IgD-negative memory B cell (primary cell): ENCODE data around the gene PPP2R5E. TPM values are rescaled to one million over a fixed set of nuclear protein-coding genes. Genes with fewer than 3 reads are reported as not detected.

Source experiments
- H3K27ac Mint-ChIP-seq, 3 donors: one replicate each; pipeline ENCODE4 v1.8.0; 2020 to 2022; ENCODE audit warnings: mild to moderate bottlenecking in 3 of 3, mixed read lengths in 3 of 3, moderate library complexity in 1 of 3
- H3K27me3 Mint-ChIP-seq: one replicate; pipeline ENCODE4 v1.8.0; 2021; ENCODE audit warnings: mixed read lengths
- H3K36me3 Mint-ChIP-seq: one replicate; pipeline ENCODE4 v1.8.0; 2020; ENCODE audit warnings: mild to moderate bottlenecking, mixed read lengths
- H3K4me1 Mint-ChIP-seq, 3 donors: one replicate each; pipeline ENCODE4 v1.8.0; 2020 to 2022; ENCODE audit warnings: mixed read lengths in 3 of 3, mild to moderate bottlenecking in 1 of 3
- H3K4me3 Mint-ChIP-seq, 4 donors: one replicate each; pipeline ENCODE4 v1.8.0; 2020 to 2022; ENCODE audit warnings: mild to moderate bottlenecking in 4 of 4, mixed read lengths in 4 of 4, moderate library complexity in 3 of 4
- H3K9me3 Mint-ChIP-seq, 3 donors: one replicate each; pipeline ENCODE4 v1.8.0; 2020 to 2021; ENCODE audit warnings: mixed read lengths in 3 of 3, mild to moderate bottlenecking in 1 of 3
- polyA plus RNA-seq: library from polyadenylated mRNA; unstranded; fragments of 300-500 nt; fragmentation: Illumina TruSeq; gene quantifications from one replicate; pipeline ENCODE4 v1.2.3, GENCODE V29; 2021

PPP2R5E gene
- polyA plus RNA-seq, 1 donor from 2014 or later, result 33.3 TPM

GRCh38 chr14:63443988-63444387 lies 99.2 kb downstream of the PPP2R5E start:
- Mint-ChIP-seq H3K27me3 (no peaks in the 10 kb centered on the region), H3K4me1 (peaks cover 7 to 16% (median 16%) of the 10 kb centered on the region in 3 donors), H3K4me3 (no peak overlapping the region), H3K9me3 (no peaks in the 10 kb centered on the region), H3K36me3 (peaks cover 19% of the 10 kb centered on the region), H3K27ac (no peak overlapping the region)

GRCh38 chr14:63443361-63443760 lies 99.8 kb downstream of the PPP2R5E start:
- H3K4me3 Mint-ChIP-seq, result no peak overlapping the region
- no peaks in the 10 kb centered on the region for H3K27me3 Mint-ChIP-seq
- H3K4me1 Mint-ChIP-seq, result peaks cover 8 to 20% (median 17%) of the 10 kb centered on the region in 3 donors
- peaks cover 19% of the 10 kb centered on the region for H3K36me3 Mint-ChIP-seq
- no peak overlapping the region for H3K27ac Mint-ChIP-seq
- no peaks in the 10 kb centered on the region for H3K9me3 Mint-ChIP-seq

GRCh38 chr14:63438065-63438757 lies 105.0 kb downstream of the PPP2R5E start:
- Mint-ChIP-seq H3K36me3 (peaks cover 15% of the 10 kb centered on the region), H3K4me1 (peaks cover 30 to 52% (median 40%) of the 10 kb centered on the region in 3 donors), H3K27me3 (no peaks in the 10 kb centered on the region), H3K27ac (peak overlapping the region; percentile 11 to 36 (median 13)), H3K9me3 (no peaks in the 10 kb centered on the region), H3K4me3 (peak overlapping the region in 1 of 4 donors; percentile 64)

GRCh38 chr14:63436286-63437098 lies 106.7 kb downstream of the PPP2R5E start:
- H3K4me1 Mint-ChIP-seq, result peaks cover 35 to 62% (median 47%) of the 10 kb centered on the region in 3 donors
- H3K27ac Mint-ChIP-seq, result peak overlapping the region in 1 of 3 donors; percentile 36
- no peaks in the 10 kb centered on the region for H3K27me3 Mint-ChIP-seq
- peaks cover 13% of the 10 kb centered on the region for H3K36me3 Mint-ChIP-seq
- peak overlapping the region in 2 of 4 donors; percentile 39 to 50 for H3K4me3 Mint-ChIP-seq
- no peaks in the 10 kb centered on the region for H3K9me3 Mint-ChIP-seq

GRCh38 chr14:63435838-63436237 lies 107.3 kb downstream of the PPP2R5E start:
- Mint-ChIP-seq H3K27ac (peak overlapping the region; percentile 20 to 78 (median 39)), H3K9me3 (no peaks in the 10 kb centered on the region), H3K4me3 (peak overlapping the region in 2 of 4 donors; percentile 39 to 42), H3K27me3 (no peaks in the 10 kb centered on the region), H3K36me3 (peaks cover 7% of the 10 kb centered on the region), H3K4me1 (peaks cover 35 to 64% (median 46%) of the 10 kb centered on the region in 3 donors)

- Mint-ChIP-seq H3K27ac (peak overlapping the region in 2 of 3 donors; percentile 20 to 78), H3K4me3 (peak overlapping the region; percentile 14 to 86 (median 32)), H3K36me3 (peaks cover 6% of the 10 kb centered on the region), H3K27me3 (no peaks in the 10 kb centered on the region), H3K4me1 (peaks cover 35 to 63% (median 45%) of the 10 kb centered on the region in 3 donors), H3K9me3 (no peaks in the 10 kb centered on the region)
Observed at GRCh38 chr14:63435204-63435603, 108.0 kb downstream of the PPP2R5E start.

- Mint-ChIP-seq H3K36me3 (peaks cover 4% of the 10 kb centered on the region), H3K27me3 (no peaks in the 10 kb centered on the region), H3K4me3 (no peak overlapping the region), H3K27ac (no peak overlapping the region), H3K9me3 (no peaks in the 10 kb centered on the region), H3K4me1 (peaks cover 34 to 60% (median 40%) of the 10 kb centered on the region in 3 donors)
Observed at GRCh38 chr14:63432888-63433552, 110.2 kb downstream of the PPP2R5E start.

GRCh38 chr14:63432228-63432627 lies 110.9 kb downstream of the PPP2R5E start:
- Mint-ChIP-seq H3K4me1 (peaks cover 29 to 53% (median 36%) of the 10 kb centered on the region in 3 donors), H3K27ac (no peak overlapping the region), H3K36me3 (peaks cover 4% of the 10 kb centered on the region), H3K4me3 (no peak overlapping the region), H3K27me3 (no peaks in the 10 kb centered on the region), H3K9me3 (no peaks in the 10 kb centered on the region)

GRCh38 chr14:63431466-63431865 lies 111.7 kb downstream of the PPP2R5E start:
- peaks cover 26 to 48% (median 29%) of the 10 kb centered on the region in 3 donors for H3K4me1 Mint-ChIP-seq
- H3K27me3 Mint-ChIP-seq, result no peaks in the 10 kb centered on the region
- no peaks in the 10 kb centered on the region for H3K9me3 Mint-ChIP-seq
- H3K27ac Mint-ChIP-seq, result no peak overlapping the region
- peaks cover 4% of the 10 kb centered on the region for H3K36me3 Mint-ChIP-seq
- H3K4me3 Mint-ChIP-seq, result no peak overlapping the region

- Mint-ChIP-seq H3K9me3 (no peaks in the 10 kb centered on the region), H3K27ac (no peak overlapping the region), H3K27me3 (no peaks in the 10 kb centered on the region), H3K4me3 (no peak overlapping the region), H3K36me3 (peaks cover 4% of the 10 kb centered on the region), H3K4me1 (peaks cover 14 to 24% (median 22%) of the 10 kb centered on the region in 3 donors)
Observed at GRCh38 chr14:63428486-63428885, 114.7 kb downstream of the PPP2R5E start.

GRCh38 chr14:63426838-63427352 lies 116.3 kb downstream of the PPP2R5E start:
- Mint-ChIP-seq H3K27me3 (no peaks in the 10 kb centered on the region), H3K27ac (no peak overlapping the region), H3K4me1 (peaks cover 8 to 16% (median 13%) of the 10 kb centered on the region in 3 donors), H3K4me3 (no peak overlapping the region), H3K9me3 (no peaks in the 10 kb centered on the region), H3K36me3 (peaks cover 7% of the 10 kb centered on the region)

- H3K4me1 Mint-ChIP-seq, result peaks cover 3 to 15% (median 9%) of the 10 kb centered on the region in 3 donors
- H3K4me3 Mint-ChIP-seq, result peak overlapping the region in 1 of 4 donors; percentile 66
- peaks cover 20% of the 10 kb centered on the region for H3K36me3 Mint-ChIP-seq
- no peaks in the 10 kb centered on the region for H3K27me3 Mint-ChIP-seq
- no peak overlapping the region for H3K27ac Mint-ChIP-seq
- H3K9me3 Mint-ChIP-seq, result no peaks in the 10 kb centered on the region
Observed at GRCh38 chr14:63423889-63424288, 119.3 kb downstream of the PPP2R5E start.

- H3K4me1 Mint-ChIP-seq, result peaks cover 3 to 15% (median 9%) of the 10 kb centered on the region in 3 donors
- no peak overlapping the region for H3K4me3 Mint-ChIP-seq
- no peaks in the 10 kb centered on the region for H3K9me3 Mint-ChIP-seq
- no peak overlapping the region for H3K27ac Mint-ChIP-seq
- no peaks in the 10 kb centered on the region for H3K27me3 Mint-ChIP-seq
- peaks cover 21% of the 10 kb centered on the region for H3K36me3 Mint-ChIP-seq
Observed at GRCh38 chr14:63423381-63423780, 119.8 kb downstream of the PPP2R5E start.

GRCh38 chr14:63421919-63422318 lies 121.3 kb downstream of the PPP2R5E start:
- peaks cover 3 to 15% (median 9%) of the 10 kb centered on the region in 3 donors for H3K4me1 Mint-ChIP-seq

More at GRCh38 chr14:63421919-63422318, 121.3 kb downstream of the PPP2R5E start:
- Mint-ChIP-seq H3K9me3 (no peaks in the 10 kb centered on the region), H3K4me3 (no peak overlapping the region), H3K36me3 (peaks cover 21% of the 10 kb centered on the region), H3K27ac (no peak overlapping the region), H3K27me3 (no peaks in the 10 kb centered on the region)
